ENCODE measurements around the gene ZEB1. TPM values are rescaled to one million over a fixed set of nuclear protein-coding genes. Genes with fewer than 3 reads are reported as not detected.
"Not testable (repeated sequence)": the region's sequence is repeated elsewhere in the genome, so short reads cannot be mapped to it uniquely, and the experiment has no call there.

ZEB1 gene
- total RNA-seq, 2 experiments from 2014 or later: 36.1 to 46.2 TPM

DNA sequence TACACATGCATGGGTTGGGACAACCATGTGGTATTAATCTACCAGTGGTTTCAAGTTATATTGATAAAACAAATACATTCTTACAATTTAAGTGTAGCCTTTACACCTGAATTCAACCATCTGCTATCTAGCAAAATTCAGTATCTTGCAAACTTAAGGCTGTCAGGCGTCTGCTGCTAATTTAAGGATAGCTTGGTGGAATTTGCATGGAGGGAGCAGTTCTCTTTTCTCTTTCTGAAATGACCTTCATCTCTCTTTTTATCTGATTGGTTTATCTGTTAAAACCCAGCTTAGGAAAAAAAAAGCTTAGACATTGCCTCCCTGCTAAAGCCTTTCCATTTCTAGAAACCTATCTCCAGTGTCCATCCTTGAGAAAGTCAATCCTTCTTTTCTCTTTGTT is 102.3 kb downstream of the ZEB1 start:
- Mint-ChIP-seq H3K9me3 (peaks cover 1% of the 10 kb centered on the region), H3K27ac (no peak overlapping the region), H3K4me1 (no peaks in the 10 kb centered on the region), H3K36me3 (ENCODE audit: low read depth) (peaks cover 8% of the 10 kb centered on the region), H3K4me3 (no peak overlapping the region), H3K27me3 (no peaks in the 10 kb centered on the region)
- POLR2A ChIA-PET: no interaction called here
- CTCF ChIA-PET: no interaction called here
- no peak for DNase-seq

DNA sequence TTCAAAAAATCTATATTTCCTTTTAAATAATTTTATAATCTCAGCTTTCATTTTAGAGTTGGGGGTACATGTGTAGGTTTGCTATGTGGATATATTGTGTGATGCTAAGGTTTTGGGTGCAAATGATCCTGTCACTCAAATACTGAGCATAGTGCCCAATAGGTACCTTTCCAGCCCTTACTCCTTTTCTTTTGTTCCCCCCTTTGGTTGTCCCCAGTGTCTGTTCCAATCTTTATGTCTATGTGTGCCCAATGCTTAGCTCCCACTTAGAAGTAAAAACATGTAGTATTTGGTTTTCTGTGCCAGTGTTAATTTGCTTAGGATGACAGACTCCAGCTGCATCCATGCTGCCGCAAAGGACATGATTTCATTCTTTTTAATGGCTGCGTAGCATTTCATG is 103.6 kb downstream of the ZEB1 start:
- Mint-ChIP-seq H3K4me3 (no peak overlapping the region), H3K36me3 (ENCODE audit: low read depth) (peaks cover 14% of the 10 kb centered on the region), H3K9me3 (peaks cover 5% of the 10 kb centered on the region), H3K27me3 (no peaks in the 10 kb centered on the region), H3K4me1 (peaks cover 3% of the 10 kb centered on the region), H3K27ac (no peak overlapping the region)
- ChIA-PET POLR2A (no interaction called here), CTCF (interaction anchor here (0.6 kb wide), 1 partner anchor 636 kb away, joined by 3 read pairs; no protein-coding TSS in a partner anchor)
- no peak for DNase-seq

DNA sequence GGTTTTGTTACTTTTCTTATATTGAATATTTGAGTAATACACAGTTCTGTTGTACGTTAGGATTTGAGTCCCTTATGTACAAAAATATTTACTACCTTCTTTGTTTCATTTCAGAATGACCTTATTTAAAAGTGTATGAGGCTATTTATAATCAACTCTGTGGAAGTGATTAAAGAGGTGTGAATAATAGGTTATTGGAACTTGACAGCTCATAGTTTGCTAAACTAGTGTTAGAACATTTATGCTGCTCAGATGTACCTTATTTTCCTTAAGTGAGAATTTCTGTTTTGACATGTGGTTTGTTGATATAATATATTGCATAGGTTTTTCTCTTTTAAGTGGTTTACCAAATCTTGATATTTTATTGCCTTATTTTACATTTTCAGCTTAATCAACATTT is 105.5 kb downstream of the ZEB1 start:
- Mint-ChIP-seq H3K27ac (no peak overlapping the region), H3K36me3 (ENCODE audit: low read depth) (peaks cover 26% of the 10 kb centered on the region), H3K9me3 (peaks cover 12% of the 10 kb centered on the region), H3K4me3 (no peak overlapping the region), H3K4me1 (peaks cover 9% of the 10 kb centered on the region), H3K27me3 (no peaks in the 10 kb centered on the region)
- no peak for DNase-seq
- ChIA-PET POLR2A (no interaction called here), CTCF (interaction anchor here (0.7 kb wide), 1 partner anchor 92 kb away, joined by 3 read pairs; no protein-coding TSS in a partner anchor)

DNA sequence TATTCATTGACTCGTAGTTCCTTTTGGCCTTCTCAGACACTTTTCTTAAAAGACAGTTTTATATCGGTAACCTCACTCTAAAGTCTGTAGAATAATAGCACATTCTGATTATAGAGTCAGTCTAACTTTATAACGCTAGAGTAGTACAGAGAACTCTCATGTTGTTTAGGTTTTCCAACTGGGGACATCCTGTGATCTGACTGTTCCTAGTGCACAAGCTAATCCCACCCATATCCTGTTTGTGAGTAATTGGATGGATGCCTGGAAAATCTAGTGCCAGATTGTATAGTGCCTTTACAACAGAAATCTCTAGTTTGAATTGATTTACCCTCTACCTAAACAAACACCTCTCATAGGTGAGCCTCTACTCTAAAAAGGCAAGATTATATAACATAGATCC is 107.4 kb downstream of the ZEB1 start:
- ChIA-PET POLR2A (no interaction called here), CTCF (interaction anchor here (1.2 kb wide), 1 partner anchor 11 kb away, joined by 3 read pairs; no protein-coding TSS in a partner anchor)
- H3K27ac Mint-ChIP-seq: no peak overlapping the region
- H3K27me3 Mint-ChIP-seq: no peaks in the 10 kb centered on the region
- no peak overlapping the region for H3K4me3 Mint-ChIP-seq
- H3K9me3 Mint-ChIP-seq: peaks cover 12% of the 10 kb centered on the region
- H3K36me3 Mint-ChIP-seq (ENCODE audit: low read depth): peaks cover 26% of the 10 kb centered on the region
- H3K4me1 Mint-ChIP-seq: peaks cover 9% of the 10 kb centered on the region
- no peak for DNase-seq

DNA sequence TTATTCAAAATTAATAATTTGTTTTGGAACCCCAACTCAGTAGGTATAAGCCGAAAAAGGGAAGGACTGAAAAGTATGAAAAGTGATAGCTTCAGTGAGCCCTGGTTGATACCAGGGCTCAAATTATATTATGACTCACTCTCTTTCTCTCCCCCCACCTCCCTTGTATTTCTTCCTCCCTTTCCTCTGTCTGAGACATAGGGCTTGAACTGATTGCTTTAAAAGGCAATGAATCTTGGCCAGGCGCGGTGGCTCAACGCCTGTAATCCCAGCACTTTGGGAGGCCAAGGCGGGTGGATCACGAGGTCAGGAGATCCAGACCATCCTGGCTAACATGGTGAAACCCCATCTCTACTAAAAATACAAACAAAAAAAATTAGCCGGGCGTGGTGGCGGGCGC is 108.3 kb downstream of the ZEB1 start:
- CTCF ChIA-PET: interaction anchor here (1.2 kb wide), 1 partner anchor 11 kb away, joined by 3 read pairs; no protein-coding TSS in a partner anchor
- H3K4me3 Mint-ChIP-seq, H3K27me3 Mint-ChIP-seq, POLR2A ChIA-PET, H3K4me1 Mint-ChIP-seq, DNase-seq, H3K27ac Mint-ChIP-seq: not testable (repeated sequence)
- Mint-ChIP-seq H3K9me3 (peaks cover 12% of the 10 kb centered on the region), H3K36me3 (ENCODE audit: low read depth) (peaks cover 27% of the 10 kb centered on the region)

DNA sequence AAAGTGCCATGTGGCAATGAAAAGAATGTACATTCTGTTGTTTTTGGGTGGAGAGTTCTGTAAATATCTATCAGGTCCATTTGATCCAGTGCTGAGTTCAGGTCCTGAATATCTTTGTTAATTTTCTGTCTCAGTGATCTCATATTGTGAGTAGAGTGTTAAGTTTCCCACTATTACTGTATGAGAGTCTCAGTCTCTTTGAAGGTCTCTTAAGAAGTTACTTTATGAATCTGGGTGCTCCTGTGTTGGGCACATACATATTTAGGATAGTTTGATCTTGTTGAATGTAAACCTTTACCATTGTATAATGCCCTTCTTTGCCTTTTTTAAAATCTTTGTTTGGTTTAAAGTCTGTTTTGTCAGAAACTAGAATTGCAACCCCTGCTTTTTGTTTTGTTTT is 109.5 kb downstream of the ZEB1 start:
- H3K27ac Mint-ChIP-seq, CTCF ChIA-PET: not testable (repeated sequence)

DNA sequence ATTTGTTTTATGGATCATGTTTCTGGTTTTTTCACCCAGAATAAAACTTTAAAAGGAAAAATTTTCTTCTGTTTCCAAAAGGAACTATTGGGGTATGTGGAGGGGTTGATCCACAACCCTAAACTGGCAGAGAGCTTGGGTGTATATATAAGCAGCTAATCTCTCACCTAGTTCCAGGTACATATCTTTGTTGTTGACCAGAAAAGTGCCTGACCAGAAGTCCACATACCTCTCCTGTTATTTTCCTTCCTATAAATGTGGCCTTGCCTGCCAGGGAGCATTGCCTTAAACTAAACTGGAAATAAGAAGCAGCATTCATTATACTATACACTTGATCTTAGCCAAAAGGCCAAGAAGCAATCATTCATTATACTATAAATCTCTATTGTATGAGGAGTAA is 112.0 kb downstream of the ZEB1 start:
- Mint-ChIP-seq H3K27ac (no peak overlapping the region), H3K27me3 (no peaks in the 10 kb centered on the region), H3K4me1 (peaks cover 9% of the 10 kb centered on the region), H3K36me3 (ENCODE audit: low read depth) (peaks cover 26% of the 10 kb centered on the region), H3K4me3 (no peak overlapping the region), H3K9me3 (peaks cover 18% of the 10 kb centered on the region)
- ChIA-PET POLR2A (no interaction called here), CTCF (interaction anchor here (0.9 kb wide), 1 partner anchor 8 kb away, joined by 4 read pairs; no protein-coding TSS in a partner anchor)
- DNase-seq: no peak

More for the DNA sequence above, 109.5 kb downstream of the ZEB1 start:
- POLR2A ChIA-PET, H3K27me3 Mint-ChIP-seq, DNase-seq, H3K4me3 Mint-ChIP-seq, H3K4me1 Mint-ChIP-seq: not testable (repeated sequence)
- Mint-ChIP-seq H3K36me3 (ENCODE audit: low read depth) (peaks cover 24% of the 10 kb centered on the region), H3K9me3 (peaks cover 12% of the 10 kb centered on the region)

DNA sequence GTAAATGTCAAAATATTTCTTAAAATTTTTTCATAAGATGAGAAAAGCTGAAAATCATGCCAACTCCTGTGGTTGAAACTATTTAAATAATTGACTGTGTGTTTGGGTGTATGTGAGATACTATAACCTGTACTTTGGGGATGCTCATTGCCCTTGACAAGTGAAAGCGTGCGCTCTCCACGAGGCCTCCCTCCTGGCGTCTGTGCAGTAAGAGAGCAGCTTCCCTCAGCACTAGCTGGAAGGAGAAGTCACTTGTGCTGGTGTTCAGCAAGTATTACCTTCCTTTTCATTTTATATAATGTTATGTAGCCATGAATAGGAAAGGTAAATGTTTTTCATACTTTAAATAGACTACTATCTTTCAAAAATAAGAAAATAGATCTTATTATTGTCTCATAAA is 118.9 kb downstream of the ZEB1 start:
- Mint-ChIP-seq H3K4me3 (no peak overlapping the region), H3K36me3 (ENCODE audit: low read depth) (peaks cover 21% of the 10 kb centered on the region), H3K27me3 (no peaks in the 10 kb centered on the region), H3K4me1 (no peaks in the 10 kb centered on the region), H3K9me3 (peaks cover 20% of the 10 kb centered on the region), H3K27ac (no peak overlapping the region)
- no peak for DNase-seq
- POLR2A ChIA-PET: no interaction called here
- CTCF ChIA-PET: interaction anchor here (1.1 kb wide), 1 partner anchor 7 kb away, joined by 4 read pairs; no protein-coding TSS in a partner anchor

DNA sequence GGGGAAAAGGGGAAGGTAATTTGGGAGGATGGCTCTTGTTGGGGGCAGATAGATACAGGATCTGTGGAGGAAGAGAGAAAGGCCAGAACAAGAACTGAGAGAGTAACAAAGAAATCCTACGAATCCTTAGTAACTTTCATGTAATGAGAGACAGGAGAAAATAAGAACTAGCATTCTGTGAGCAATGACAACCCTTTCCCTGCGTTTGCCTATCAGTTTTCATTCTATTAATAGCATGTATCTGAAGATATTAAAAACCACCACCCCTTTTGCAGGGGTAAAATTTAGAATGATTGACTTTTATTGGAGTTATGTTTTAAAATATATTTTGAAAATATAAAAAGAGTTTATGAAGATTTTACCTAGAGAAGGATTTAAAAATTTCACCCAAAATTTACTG is 132.8 kb downstream of the ZEB1 start:
- H3K4me1 Mint-ChIP-seq: peaks cover 2% of the 10 kb centered on the region
- ChIA-PET CTCF (interaction anchor here (0.7 kb wide), 1 partner anchor 801 kb away, joined by 3 read pairs; no protein-coding TSS in a partner anchor), POLR2A (no interaction called here)
- peaks cover 20% of the 10 kb centered on the region for H3K9me3 Mint-ChIP-seq
- H3K4me3 Mint-ChIP-seq: no peak overlapping the region
- H3K27ac Mint-ChIP-seq: no peak overlapping the region
- peaks cover 34% of the 10 kb centered on the region for H3K36me3 Mint-ChIP-seq (ENCODE audit: low read depth)
- DNase-seq: no peak
- H3K27me3 Mint-ChIP-seq: no peaks in the 10 kb centered on the region

DNA sequence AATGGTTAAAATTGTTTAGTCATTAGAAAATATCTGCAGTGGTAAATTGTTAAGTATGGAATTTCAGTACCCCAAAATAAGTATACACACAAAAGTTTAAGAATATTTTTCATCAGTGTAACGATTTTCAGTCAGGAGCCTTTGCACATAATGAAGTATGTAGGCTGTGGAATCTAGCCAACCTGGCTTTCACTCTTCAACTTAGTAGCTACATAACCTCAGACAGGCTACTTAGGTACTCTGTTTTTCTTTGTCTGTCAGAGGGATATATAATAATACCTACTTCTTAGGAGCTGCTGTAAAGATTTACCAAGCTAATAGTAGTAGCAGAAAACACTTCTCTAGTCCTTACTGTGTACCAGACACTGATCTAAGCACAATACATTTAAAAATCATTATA is 137.5 kb downstream of the ZEB1 start:
- ChIA-PET POLR2A (no interaction called here), CTCF (no interaction called here)
- H3K4me1 Mint-ChIP-seq: peaks cover 6% of the 10 kb centered on the region
- H3K27me3 Mint-ChIP-seq: no peaks in the 10 kb centered on the region
- no peak overlapping the region for H3K4me3 Mint-ChIP-seq
- H3K36me3 Mint-ChIP-seq (ENCODE audit: low read depth): peaks cover 28% of the 10 kb centered on the region
- H3K27ac Mint-ChIP-seq: no peak overlapping the region
- peaks cover 18% of the 10 kb centered on the region for H3K9me3 Mint-ChIP-seq
- no peak for DNase-seq

DNA sequence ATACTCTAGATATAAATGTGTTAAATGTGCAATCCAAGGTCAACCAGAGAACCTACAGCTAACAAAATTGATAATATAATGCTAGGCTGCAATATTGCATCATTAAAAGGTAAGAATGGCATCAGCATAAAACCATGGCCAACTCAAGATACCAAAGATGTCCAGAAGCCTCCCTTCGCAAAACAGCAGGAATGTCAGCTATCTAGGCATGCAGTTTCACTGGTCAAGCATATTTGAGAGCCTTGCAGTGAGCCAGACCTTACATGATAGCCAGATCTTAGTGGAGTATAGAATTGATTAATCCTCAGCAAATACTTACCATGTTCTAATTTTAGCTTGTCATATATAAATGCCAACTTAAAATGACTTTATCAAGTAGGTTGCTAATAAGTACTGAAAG is 138.8 kb downstream of the ZEB1 start:
- peaks cover 20% of the 10 kb centered on the region for H3K9me3 Mint-ChIP-seq
- H3K36me3 Mint-ChIP-seq (ENCODE audit: low read depth): peaks cover 39% of the 10 kb centered on the region
- no peak for DNase-seq
- CTCF ChIA-PET: interaction anchor here (0.6 to 1.5 kb wide), 4 partner anchors 10 to 1955 kb away, joined by 3 to 5 read pairs (median 3); no protein-coding TSS in a partner anchor
- POLR2A ChIA-PET: no interaction called here
- H3K4me3 Mint-ChIP-seq: no peak overlapping the region
- no peak overlapping the region for H3K27ac Mint-ChIP-seq
- H3K27me3 Mint-ChIP-seq: no peaks in the 10 kb centered on the region
- peaks cover 4% of the 10 kb centered on the region for H3K4me1 Mint-ChIP-seq

DNA sequence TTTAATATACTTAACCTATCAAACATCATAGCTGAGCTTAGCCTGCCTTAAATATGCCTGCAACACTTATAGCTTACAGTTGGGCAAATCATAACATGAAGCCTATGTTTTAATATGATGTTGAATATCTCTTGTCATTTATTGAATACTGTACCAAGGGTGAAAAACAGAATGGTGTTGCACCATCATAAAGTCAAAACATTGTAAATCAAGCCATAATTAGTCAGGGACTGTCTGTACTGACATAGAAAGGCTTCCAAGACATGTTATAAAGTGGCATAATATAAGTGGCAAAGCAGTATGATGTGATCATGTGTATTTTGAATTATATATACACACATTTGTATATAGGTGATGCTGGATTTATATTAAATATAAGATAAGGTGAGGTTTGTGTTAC is 140.0 kb downstream of the ZEB1 start:
- H3K9me3 Mint-ChIP-seq: peaks cover 22% of the 10 kb centered on the region
- ChIA-PET CTCF (interaction anchor here (0.6 to 1.5 kb wide), 3 partner anchors 9 to 505 kb away, joined by 3 read pairs; no protein-coding TSS in a partner anchor), POLR2A (no interaction called here)
- no peak for DNase-seq
- H3K36me3 Mint-ChIP-seq (ENCODE audit: low read depth): peaks cover 40% of the 10 kb centered on the region
- H3K4me3 Mint-ChIP-seq: no peak overlapping the region
- no peak overlapping the region for H3K27ac Mint-ChIP-seq
- no peaks in the 10 kb centered on the region for H3K27me3 Mint-ChIP-seq
- H3K4me1 Mint-ChIP-seq: peaks cover 4% of the 10 kb centered on the region

DNA sequence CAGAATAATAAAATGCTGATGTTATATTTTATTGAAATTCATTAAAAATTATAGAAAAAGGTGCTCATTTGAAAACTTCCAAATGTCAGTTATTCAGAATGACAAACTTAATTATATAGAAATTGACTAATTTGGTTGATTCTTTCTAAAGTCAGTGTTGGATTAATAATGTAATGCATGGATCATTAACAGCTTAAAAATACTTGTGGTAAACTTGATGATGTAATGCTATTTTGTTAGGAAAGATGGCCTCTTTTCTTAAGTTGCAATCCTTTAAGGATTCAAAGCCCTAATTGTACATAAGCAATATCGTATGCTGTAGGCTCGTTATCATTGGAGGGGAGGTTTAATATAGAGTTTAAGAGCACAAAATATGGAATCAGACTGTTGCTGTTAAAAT is 141.2 kb downstream of the ZEB1 start:
- CTCF ChIA-PET: no interaction called here
- no peak for DNase-seq
- POLR2A ChIA-PET: no interaction called here
- Mint-ChIP-seq H3K27ac (no peak overlapping the region), H3K4me1 (peaks cover 4% of the 10 kb centered on the region), H3K4me3 (no peak overlapping the region), H3K36me3 (ENCODE audit: low read depth) (peaks cover 38% of the 10 kb centered on the region), H3K27me3 (no peaks in the 10 kb centered on the region), H3K9me3 (peaks cover 24% of the 10 kb centered on the region)

DNA sequence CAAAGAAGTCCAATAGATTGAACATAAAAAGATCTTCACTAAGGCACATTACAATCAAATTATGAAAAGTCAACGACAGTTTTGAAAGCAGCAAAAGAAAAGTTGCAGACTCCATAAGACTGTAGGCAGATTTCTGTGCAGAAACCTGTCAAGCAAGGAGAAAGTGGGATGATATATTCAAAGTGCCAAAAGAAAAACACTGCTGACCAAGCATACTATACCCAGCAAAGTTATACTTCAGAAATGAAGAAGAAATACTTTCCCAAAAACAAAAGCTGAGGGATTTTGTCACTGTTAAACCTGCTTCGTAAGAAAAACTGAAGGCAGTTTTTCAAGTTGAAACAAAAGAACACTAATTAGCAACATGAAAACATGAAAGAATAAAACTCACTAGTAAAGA is 145.5 kb downstream of the ZEB1 start:
- H3K27me3 Mint-ChIP-seq: no peaks in the 10 kb centered on the region
- peaks cover 39% of the 10 kb centered on the region for H3K9me3 Mint-ChIP-seq
- no peak for DNase-seq
- H3K27ac Mint-ChIP-seq: no peak overlapping the region
- H3K36me3 Mint-ChIP-seq (ENCODE audit: low read depth): peaks cover 76% of the 10 kb centered on the region
- no peak overlapping the region for H3K4me3 Mint-ChIP-seq
- no peaks in the 10 kb centered on the region for H3K4me1 Mint-ChIP-seq
- ChIA-PET POLR2A (no interaction called here), CTCF (no interaction called here)
